Inferior parietal cortex (tissue), 1 donor: ENCODE results near the gene IRAG1.

Experiments
- DNase-seq: peaks from one replicate; pipeline ENCODE4 v3.0.0-alpha.2; 2016; ENCODE audit errors: extremely low spot score

IRAG1 gene

GRCh38 chr11:10646005-10646404 lies 47.5 kb downstream of the IRAG1 start:
- no peak for DNase-seq

GRCh38 chr11:10645212-10645795 lies 48.3 kb downstream of the IRAG1 start:
- DNase-seq, result no peak
